ENCODE measurements around the gene CMAS. TPM values are rescaled to one million over a fixed set of nuclear protein-coding genes. Genes with fewer than 3 reads are reported as not detected.

Gene CMAS
- total RNA-seq, 1 donor from 2014 or later: 26.1 TPM

DNA sequence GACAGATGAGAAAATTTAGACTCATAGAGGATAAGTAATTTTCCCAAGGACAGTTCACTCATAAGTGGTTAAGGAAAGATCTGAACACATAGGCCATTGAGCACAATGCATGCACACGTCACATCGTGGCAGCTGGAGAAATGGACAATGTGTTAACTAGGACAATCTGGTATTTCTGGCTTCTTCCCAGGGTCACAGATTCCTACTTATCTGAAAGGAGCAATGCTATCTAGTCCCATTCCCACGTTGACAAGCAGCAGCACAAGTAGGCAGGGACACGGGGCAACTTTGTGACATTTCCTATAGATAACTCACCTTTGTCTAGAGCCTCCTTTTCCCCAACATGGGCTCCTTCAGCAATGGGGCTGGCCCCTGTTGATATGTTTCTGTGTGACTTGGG, 6.7 kb upstream of the CMAS start:
- DNase-seq (no peak), ATAC-seq (no peak)
- no peaks in the 10 kb centered on the region for H3K36me3 ChIP-seq
- intact Hi-C loops (cut with DNase I): no loop called here
- no peaks in the 10 kb centered on the region for H3K9me3 ChIP-seq
- TF ChIP-seq, protein P1, sequence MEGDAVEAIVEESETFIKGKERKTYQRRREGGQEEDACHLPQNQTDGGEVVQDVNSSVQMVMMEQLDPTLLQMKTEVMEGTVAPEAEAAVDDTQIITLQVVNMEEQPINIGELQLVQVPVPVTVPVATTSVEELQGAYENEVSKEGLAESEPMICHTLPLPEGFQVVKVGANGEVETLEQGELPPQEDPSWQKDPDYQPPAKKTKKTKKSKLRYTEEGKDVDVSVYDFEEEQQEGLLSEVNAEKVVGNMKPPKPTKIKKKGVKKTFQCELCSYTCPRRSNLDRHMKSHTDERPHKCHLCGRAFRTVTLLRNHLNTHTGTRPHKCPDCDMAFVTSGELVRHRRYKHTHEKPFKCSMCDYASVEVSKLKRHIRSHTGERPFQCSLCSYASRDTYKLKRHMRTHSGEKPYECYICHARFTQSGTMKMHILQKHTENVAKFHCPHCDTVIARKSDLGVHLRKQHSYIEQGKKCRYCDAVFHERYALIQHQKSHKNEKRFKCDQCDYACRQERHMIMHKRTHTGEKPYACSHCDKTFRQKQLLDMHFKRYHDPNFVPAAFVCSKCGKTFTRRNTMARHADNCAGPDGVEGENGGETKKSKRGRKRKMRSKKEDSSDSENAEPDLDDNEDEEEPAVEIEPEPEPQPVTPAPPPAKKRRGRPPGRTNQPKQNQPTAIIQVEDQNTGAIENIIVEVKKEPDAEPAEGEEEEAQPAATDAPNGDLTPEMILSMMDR (IDR thresholded peaks at IDR 0.05): no peak
- no peak overlapping the region for H3K27ac ChIP-seq
- H3K4me1 ChIP-seq: peaks cover 7% of the 10 kb centered on the region
- no peaks in the 10 kb centered on the region for H3K27me3 ChIP-seq (ENCODE audit: low read depth)
- H3K4me3 ChIP-seq: no peak overlapping the region

DNA sequence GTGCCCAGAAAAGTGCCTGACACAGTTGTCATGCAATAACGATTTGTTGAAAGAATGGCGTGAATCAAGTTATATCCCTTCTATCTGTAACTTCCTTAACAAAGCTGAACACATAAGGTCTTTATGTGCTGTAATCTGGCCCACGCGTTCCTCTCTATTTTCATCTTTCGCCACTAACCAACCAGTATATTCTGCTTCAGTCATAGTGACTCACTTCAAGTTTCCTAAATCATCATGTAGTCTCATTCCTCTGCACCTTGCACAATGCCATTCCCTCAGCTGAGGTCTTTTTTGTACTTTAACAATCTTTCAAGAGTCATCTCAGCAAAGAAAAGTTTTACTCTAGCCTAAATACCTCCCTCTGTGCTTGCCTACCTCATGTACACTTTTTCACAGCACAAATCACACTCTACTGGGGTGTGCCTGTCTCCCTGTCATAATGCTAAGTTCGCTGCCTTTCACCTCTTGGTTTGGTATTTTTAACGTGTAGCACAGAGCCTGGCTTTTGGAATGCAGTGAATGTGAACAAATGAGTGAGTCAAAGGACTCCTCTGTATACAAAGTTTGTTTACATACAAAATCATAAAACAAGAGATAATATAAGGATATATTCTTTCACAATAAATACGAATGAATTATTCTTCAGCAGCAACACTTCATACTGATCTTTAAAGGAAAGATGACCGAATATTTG, 2.9 kb upstream of the CMAS start:
- TF ChIP-seq, protein P1 (IDR thresholded peaks at IDR 0.05): no peak
- Histone ChIP-seq H3K27me3 (ENCODE audit: low read depth) (no peaks in the 10 kb centered on the region), H3K9me3 (no peaks in the 10 kb centered on the region), H3K27ac (no peak overlapping the region), H3K4me3 (no peak overlapping the region), H3K4me1 (peaks cover 11% of the 10 kb centered on the region), H3K36me3 (no peaks in the 10 kb centered on the region)
- intact Hi-C loops (cut with DNase I): no loop called here
- peak in 1 of 2 donors; percentile 25 for ATAC-seq
- DNase-seq: no peak

DNA sequence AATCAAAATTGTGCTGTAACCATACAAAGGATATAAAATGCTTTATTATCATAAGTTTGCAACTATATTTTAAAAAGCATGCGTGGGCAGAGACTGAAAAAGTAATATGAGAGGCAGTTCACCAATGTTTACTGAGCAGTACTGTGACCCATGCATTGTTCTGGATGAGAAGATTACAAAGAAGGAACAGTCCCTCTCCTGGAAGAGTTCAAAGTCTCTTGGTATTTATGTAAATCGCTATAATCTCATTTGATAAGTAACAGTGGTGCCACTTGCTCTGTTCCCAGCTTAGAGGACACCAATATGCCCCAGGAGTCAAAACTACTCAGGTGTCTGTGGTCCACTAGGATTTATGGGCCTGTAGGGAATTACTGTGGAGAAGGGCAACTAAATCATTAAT, 2.1 kb upstream of the CMAS start:
- Histone ChIP-seq H3K36me3 (no peaks in the 10 kb centered on the region), H3K4me3 (no peak overlapping the region), H3K9me3 (no peaks in the 10 kb centered on the region), H3K4me1 (peaks cover 12% of the 10 kb centered on the region), H3K27me3 (ENCODE audit: low read depth) (no peaks in the 10 kb centered on the region), H3K27ac (no peak overlapping the region)
- no peak for DNase-seq
- TF ChIP-seq, protein P1 (IDR thresholded peaks at IDR 0.05): no peak
- intact Hi-C loops (cut with DNase I): no loop called here
- no peak for ATAC-seq

DNA sequence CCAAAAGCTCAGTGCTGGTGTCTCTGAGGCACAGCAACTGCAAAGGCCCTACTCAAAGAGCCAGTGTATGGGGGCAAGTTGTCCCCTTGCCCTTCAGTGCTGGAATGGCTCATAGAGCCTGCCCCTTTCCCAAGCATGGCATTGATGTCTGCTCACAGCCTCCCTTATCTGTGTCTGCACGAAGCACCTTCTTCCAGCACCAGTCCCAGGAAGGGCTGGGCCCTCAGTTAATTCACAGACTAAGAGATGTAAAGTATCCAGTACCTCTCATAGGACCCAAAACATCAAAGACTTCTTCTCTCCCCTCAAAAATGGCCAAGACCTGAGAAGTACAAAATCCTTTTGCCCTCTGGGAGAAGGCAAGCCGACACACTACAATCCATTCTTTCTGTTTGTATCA, 1.6 kb upstream of the CMAS start:
- H3K27ac ChIP-seq: no peak overlapping the region
- TF ChIP-seq, protein P1 (IDR thresholded peaks at IDR 0.05): no peak

DNA sequence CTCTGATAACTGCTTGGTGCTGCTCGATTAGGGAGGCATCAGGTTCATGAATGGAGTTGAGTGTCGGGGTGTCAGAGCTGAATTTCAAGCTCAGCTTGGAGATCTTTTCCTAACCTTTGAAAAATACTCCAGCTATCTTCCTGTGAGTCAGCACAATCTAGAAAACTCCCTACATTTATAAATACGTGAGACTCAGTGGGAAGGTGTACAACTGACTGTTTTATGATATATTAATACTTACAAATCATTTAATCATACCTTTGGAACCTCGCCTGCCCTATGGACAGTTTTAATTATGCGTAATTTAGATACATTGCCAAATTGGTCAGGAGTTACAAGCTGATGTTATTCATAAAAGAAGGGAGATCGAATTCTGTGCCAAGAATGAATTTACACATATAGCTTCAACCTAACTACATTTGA, 961 bp downstream of the CMAS start:
- ATAC-seq: peak in 1 of 2 donors; percentile 42
- H3K4me1 ChIP-seq: peaks cover 22% of the 10 kb centered on the region
- TF ChIP-seq, protein P1 (IDR thresholded peaks at IDR 0.05): no peak

More for the DNA sequence above, 1.6 kb upstream of the CMAS start:
- H3K9me3 ChIP-seq: no peaks in the 10 kb centered on the region
- intact Hi-C loops (cut with DNase I): no loop called here
- no peak for ATAC-seq
- H3K36me3 ChIP-seq: no peaks in the 10 kb centered on the region
- H3K4me1 ChIP-seq: peaks cover 12% of the 10 kb centered on the region
- H3K27me3 ChIP-seq (ENCODE audit: low read depth): no peaks in the 10 kb centered on the region
- DNase-seq: no peak
- H3K4me3 ChIP-seq: no peak overlapping the region

More for the DNA sequence above, 961 bp downstream of the CMAS start:
- no peak for DNase-seq
- Histone ChIP-seq H3K36me3 (no peaks in the 10 kb centered on the region), H3K4me3 (peak overlapping the region; percentile 94), H3K27ac (peak overlapping the region; percentile 90), H3K27me3 (ENCODE audit: low read depth) (no peaks in the 10 kb centered on the region), H3K9me3 (no peaks in the 10 kb centered on the region)
- intact Hi-C loops (cut with DNase I): no loop called here

All from lower lobe of right lung (tissue), 2 donors.